HG02571 (cell line): ENCODE data around the gene TTC31.
"Not testable (repeated sequence)": the region's sequence is repeated elsewhere in the genome, so short reads cannot be mapped to it uniquely, and the experiment has no call there.

Experiments
- ATAC-seq: cut with Tn5 transposase; IDR thresholded peaks from one replicate; pipeline ENCODE4 v1.9.1; 2021; ENCODE audit warnings: mild to moderate bottlenecking, moderate library complexity; ENCODE audit not compliant: unreplicated experiment

Gene TTC31

GRCh38 chr2:74483675-74484164, 839 bp downstream of the TTC31 start:
- ATAC-seq: not testable (repeated sequence)

- no peak for ATAC-seq
These were observed 3.3 kb downstream of the TTC31 start for GRCh38 chr2:74486141-74486540.

GRCh38 chr2:74488643-74489481, 6.0 kb downstream of the TTC31 start:
- no peak for ATAC-seq

- no peak for ATAC-seq
These were observed 7.0 kb downstream of the TTC31 start for GRCh38 chr2:74489906-74490305.

GRCh38 chr2:74491648-74492544, 9.0 kb downstream of the TTC31 start:
- no peak for ATAC-seq

- no peak for ATAC-seq
These were observed 10.7 kb downstream of the TTC31 start for GRCh38 chr2:74493546-74493945.

GRCh38 chr2:74495440-74495839, 12.6 kb downstream of the TTC31 start:
- no peak for ATAC-seq

GRCh38 chr2:74496997-74497776, 14.3 kb downstream of the TTC31 start:
- no peak for ATAC-seq

GRCh38 chr2:74497777-74498499, 15.1 kb downstream of the TTC31 start:
- ATAC-seq: no peak

- no peak for ATAC-seq
These were observed 15.8 kb downstream of the TTC31 start for GRCh38 chr2:74498500-74499266.

- no peak for ATAC-seq
These were observed 16.5 kb downstream of the TTC31 start, which contains the start of gene LBX2 for GRCh38 chr2:74499267-74499939. Gene LBX2 (minus strand): TSS chr2:74499603. CDS start chr2:74499537, 66 bp downstream.

GRCh38 chr2:74499940-74500577, 17.2 kb downstream of the TTC31 start:
- no peak for ATAC-seq

- ATAC-seq: no peak
These were observed 17.7 kb downstream of the TTC31 start for GRCh38 chr2:74500578-74500946.

GRCh38 chr2:74501335-74502071, 18.6 kb downstream of the TTC31 start:
- no peak for ATAC-seq

- ATAC-seq: no peak
These were observed 19.4 kb downstream of the TTC31 start for GRCh38 chr2:74502147-74502719.

GRCh38 chr2:74502720-74503505, 20.0 kb downstream of the TTC31 start:
- ATAC-seq: peak; percentile 35
